CD1c-positive myeloid dendritic cell (primary cell): ENCODE measurements around the gene TAMM41.
"Not testable (repeated sequence)": the region's sequence is repeated elsewhere in the genome, so short reads cannot be mapped to it uniquely, and the experiment has no call there.

ENCODE experiments used
- DNase-seq: peaks from one replicate; pipeline ENCODE4 v3.0.0-alpha.2; 2016; ENCODE audit errors: extremely low spot score

Gene TAMM41

DNA sequence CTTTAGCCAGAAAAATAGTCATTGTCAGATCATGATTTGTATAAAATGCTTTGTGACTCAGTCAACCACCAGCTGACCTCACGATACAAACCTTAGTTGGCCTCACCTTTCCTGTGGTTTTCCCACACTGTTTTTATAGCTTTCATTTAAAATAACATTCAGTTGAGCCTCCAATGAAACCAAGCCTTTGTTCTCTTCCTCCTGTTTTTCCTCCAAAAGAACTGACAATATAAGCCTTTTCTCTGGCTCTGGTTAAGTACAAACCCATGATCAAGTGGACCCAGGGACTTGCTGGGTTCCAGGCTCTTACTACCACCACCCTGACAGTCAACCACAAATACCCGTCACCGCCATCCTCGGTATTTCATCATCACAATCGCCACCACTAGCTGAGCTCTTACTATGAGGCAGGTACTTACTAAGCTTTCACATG is 81.7 kb downstream of the TAMM41 start:
- DNase-seq = no peak

DNA sequence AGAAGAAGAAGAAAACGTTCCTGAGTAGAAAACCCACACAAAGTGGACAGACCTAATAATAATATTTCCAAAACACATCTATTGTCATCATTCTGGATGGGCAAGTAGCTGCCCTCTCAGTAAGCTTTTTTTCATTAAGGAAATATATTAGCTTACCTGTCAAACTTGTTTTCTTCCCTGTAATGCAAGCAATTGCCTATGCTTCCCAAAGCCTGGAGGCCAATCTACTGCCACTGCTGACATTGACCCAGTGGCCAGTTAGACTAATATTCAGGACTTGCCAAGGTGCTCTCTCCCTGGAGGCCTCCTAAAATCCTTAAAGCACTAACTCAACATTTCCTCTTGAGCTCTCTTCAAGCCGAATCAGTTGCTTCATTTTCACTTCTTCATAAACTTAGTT is 86.7 kb downstream of the TAMM41 start:
- DNase-seq = no peak

DNA sequence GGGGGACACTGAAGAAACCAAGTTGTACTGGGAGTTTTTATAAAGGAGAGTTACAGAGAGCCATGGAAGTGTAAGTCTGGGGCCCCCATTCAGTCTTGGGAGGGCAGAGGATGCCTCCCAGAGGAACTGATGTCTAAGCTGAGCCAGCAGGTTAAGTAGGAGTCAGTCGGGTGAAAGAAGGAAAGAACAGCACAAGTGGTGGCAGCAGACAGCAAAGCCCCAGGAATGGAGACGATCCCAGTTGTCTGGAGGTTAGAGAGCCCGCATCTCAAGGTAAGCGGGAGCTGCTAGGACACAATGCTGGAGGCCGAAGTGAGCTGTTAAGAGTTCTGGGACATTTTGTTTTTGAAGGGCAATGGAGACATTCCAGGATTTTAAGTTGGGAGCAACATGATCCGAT is 88.8 kb downstream of the TAMM41 start:
- no peak for DNase-seq

DNA sequence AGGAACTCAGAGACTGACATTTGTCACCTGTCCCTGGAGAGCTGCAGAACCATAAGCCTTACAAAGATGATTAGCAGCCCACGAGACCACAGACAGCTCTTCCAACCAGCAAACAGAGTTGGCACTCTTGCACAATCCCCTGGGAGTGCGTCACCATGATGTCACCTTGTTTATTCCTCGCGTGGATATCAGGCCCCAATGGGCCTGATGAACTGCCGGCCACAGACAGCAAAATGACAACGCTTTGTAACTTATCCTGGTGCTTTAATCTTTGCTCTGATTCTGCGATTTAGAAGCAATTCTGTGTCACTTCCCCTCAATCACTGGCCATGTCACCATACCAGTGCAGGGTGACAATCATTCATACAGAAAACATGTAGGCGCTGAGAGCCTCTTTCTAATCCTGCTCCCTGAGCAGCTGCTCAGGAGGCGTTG is 89.2 kb downstream of the TAMM41 start:
- no peak for DNase-seq

DNA sequence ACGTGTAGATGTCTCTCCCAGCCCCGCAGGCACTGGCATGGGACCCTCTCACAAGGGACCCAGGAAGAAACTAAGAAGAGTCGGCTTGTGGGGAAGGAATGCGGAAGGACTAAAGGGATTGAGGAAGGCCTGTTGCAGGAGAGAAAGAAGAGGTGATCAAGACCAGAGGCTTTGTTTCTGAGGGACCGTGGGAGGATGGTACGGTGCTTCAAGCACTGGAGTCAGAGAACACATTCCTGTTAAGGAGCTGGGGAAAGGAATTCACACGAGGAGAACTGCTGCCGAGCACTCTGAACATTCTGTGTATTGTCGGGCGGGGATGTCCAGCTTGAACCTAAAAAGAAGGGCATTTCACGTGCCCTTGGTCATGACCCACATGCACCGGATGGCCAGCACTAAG is 91.4 kb downstream of the TAMM41 start:
- DNase-seq = no peak

DNA sequence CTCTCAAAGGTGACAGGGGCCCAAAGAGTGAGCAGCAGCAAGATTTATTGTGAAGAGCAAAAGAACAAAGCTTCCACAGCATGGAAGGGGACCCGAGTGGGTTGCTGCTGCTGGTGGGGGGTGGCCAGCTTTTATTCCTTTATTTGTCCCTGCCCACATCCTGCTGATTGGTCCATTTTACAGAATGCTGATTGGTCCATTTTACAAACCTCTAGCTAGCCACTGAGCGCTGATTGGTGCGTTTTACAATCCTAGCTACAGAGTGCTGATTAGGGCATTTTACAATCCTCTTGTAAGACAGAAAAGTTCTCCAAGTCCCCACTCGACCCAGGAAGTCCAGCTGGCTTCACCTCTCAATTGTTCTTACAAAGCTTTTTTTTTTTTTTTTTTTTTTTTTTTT is 94.4 kb downstream of the TAMM41 start:
- DNase-seq = not testable (repeated sequence)

DNA sequence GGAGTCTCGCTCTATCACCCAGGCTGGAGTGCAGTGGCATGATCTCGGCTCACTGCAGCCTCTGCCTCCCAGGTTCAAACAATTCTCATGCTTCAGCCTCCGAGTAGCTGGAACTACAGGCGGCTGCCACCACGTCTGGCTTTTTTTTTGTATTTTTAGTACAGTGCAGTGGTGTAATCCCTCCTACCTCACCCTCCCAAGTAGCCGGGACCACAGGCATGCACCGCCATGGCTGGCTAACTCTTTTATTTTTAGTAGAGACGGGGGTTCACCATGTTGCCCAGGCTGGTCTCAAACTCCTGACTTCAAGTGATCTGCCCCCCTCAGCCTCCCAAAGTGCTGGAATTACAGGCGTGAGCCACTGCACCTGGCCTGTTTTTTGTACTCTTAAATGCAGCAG is 98.4 kb downstream of the TAMM41 start:
- DNase-seq = not testable (repeated sequence)
